22Rv1 (cell line): ENCODE measurements around the gene FASTKD1.
"Not testable (repeated sequence)": the region's sequence is repeated elsewhere in the genome, so short reads cannot be mapped to it uniquely, and the experiment has no call there.

Source experiments
- H3K27ac ChIP-seq: fragments of 450-650 bp; 2 replicates; pipeline ENCODE4 v1.5.1; 2017
- CTCF ChIP-seq: fragments of 450-650 bp; IDR thresholded peaks from 2 replicates; pipeline ENCODE4 v1.5.1; 2017; ENCODE audit warnings: mild to moderate bottlenecking
- ZFX ChIP-seq: fragments of 450-650 bp; IDR thresholded peaks from 2 replicates; pipeline ENCODE4 v1.6.1; 2017; ENCODE audit warnings: antibody characterized with exemption, borderline replicate concordance

The FASTKD1 gene

DNA sequence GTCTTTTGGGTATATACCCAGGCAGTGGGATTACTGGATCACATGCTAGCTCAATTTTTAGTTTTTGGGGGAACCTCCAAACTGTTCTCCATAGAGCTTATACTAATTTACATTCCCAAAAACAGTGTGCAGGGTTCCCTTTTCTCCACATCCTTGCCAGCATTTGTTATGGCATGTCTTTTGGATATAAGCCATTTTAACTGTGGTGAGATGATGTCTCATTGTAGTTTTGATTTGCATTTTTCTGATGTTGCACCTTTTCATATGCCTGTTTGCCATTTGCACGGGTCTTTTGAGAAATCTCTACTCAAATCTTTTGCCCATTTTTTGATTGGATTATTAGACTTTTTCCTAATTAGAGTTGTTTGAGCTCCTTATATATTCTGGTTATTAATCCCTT, 8.0 kb downstream of the FASTKD1 start:
- no peak overlapping the region for H3K27ac ChIP-seq
- no peak for TF ChIP-seq ZFX
- TF ChIP-seq CTCF = no peak

GRCh38 chr2:169562519-169562918, 11.1 kb downstream of the FASTKD1 start:
- TF ChIP-seq CTCF (no peak), ZFX (no peak)
- no peak overlapping the region for H3K27ac ChIP-seq

GRCh38 chr2:169562084-169562483, 11.6 kb downstream of the FASTKD1 start:
- H3K27ac ChIP-seq = not testable (repeated sequence)

GRCh38 chr2:169561364-169561763, 12.3 kb downstream of the FASTKD1 start:
- no peak overlapping the region for H3K27ac ChIP-seq
- TF ChIP-seq ZFX (no peak), CTCF (no peak)

- H3K27ac ChIP-seq = no peak overlapping the region
- TF ChIP-seq CTCF (no peak), ZFX (no peak)
These were observed 26.9 kb downstream of the FASTKD1 start for GRCh38 chr2:169546756-169547155.

- no peak overlapping the region for H3K27ac ChIP-seq
- TF ChIP-seq ZFX = no peak
- no peak for TF ChIP-seq CTCF
These were observed 31.2 kb downstream of the FASTKD1 start for GRCh38 chr2:169542433-169542832.

GRCh38 chr2:169540146-169540545, 33.5 kb downstream of the FASTKD1 start:
- H3K27ac ChIP-seq = no peak overlapping the region
- no peak for TF ChIP-seq CTCF
- no peak for TF ChIP-seq ZFX

GRCh38 chr2:169539460-169539859, 34.2 kb downstream of the FASTKD1 start:
- H3K27ac ChIP-seq = not testable (repeated sequence)

DNA sequence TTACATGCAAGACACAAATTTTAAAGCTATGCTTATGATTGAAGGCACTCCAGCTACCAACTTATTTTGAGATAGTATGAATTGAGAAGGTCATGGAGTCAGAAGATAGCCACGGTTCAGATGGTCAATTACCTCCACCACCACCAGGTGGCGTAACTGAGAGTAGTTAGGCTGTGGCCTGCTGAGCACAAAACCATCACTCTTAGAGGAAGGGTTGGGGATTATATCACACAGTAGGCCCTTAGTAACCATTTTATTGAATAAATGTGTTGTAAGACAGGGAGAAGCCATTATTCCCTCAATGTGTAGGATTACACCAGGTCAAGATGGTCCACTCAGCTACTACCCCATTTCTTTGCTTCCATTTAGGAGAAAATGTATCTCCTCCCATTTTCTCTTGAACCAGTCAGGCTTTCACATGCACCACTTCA, 45.4 kb downstream of the FASTKD1 start:
- TF ChIP-seq CTCF (peak; percentile 79), ZFX (no peak)
- no peak overlapping the region for H3K27ac ChIP-seq
